ENCODE measurements around the gene DLGAP4.

Gene DLGAP4

DNA sequence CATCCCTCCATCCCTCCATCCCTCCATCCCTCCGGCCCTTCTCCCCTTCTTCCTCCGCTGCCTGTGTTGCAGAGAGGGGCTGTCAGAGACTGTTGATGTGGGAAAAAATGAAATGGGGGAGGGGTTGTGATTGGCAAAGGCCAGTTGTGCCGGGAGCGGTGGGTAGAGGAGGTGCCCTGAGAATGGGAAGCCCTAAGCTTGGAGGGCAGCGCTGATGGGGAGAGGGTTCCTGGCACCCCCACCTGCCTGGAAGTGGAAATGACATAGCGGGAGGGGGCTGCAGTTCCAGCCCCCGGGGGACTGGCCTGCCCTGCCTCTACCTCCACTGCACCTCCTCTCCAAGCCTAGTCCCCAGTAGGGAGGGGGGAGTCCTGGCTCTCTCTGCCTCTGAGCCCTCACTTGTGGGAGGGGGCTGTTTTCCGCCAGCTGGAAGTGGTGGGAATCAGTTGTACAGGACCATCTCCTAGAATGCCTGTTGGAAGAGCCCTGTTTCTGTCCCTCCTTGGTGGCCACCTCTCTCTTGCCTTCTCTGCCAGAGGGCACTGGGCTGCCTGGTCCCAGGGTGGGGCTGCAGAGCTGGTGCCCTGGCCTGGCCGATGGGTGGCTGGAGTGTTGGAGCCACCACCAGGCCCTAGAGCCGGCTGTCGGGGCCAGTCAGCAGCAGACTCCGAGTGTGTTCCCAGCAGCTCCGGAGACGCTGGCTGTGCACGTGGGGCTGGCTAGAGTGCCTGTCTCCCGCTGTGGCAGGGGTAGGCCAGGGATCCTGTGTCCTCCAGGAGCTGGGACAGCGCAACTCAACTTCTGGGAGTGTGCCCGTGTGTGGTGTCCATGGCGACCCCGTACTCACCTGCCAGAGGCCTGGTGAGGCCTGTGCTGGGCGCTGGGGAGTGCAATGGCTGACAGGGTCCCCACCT, 1.5 kb downstream of the DLGAP4 start:
- DNase-seq: peak in 13 of 58 donors; percentile 14 to 57 (median 30)

- DNase-seq: peak in 6 of 58 donors; percentile 10 to 53 (median 14)
These were observed 2.2 kb downstream of the DLGAP4 start for GRCh38 chr20:36308353-36308752.

- DNase-seq: no peak
These were observed 2.8 kb downstream of the DLGAP4 start for GRCh38 chr20:36308986-36309385.

DNA sequence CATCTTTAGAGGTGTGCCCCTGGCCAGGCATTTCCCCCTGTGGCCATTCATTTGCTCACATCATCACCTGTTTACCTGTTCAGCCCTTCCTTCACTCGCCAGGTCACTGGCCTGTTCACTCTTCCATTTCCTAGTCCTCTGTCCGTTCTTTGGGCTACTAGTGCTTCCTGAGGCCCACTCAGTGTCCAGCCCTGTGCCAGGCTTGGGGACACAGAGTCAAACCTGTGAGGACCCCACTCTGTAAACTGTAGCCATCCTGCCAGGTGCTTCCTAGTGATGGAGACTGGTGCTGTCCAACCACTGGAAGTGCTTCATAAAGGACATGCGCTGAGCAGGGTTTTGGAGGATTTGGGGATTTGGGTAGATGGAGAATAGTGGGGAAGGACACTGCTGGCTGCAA, 3.5 kb downstream of the DLGAP4 start:
- no peak for DNase-seq

DNA sequence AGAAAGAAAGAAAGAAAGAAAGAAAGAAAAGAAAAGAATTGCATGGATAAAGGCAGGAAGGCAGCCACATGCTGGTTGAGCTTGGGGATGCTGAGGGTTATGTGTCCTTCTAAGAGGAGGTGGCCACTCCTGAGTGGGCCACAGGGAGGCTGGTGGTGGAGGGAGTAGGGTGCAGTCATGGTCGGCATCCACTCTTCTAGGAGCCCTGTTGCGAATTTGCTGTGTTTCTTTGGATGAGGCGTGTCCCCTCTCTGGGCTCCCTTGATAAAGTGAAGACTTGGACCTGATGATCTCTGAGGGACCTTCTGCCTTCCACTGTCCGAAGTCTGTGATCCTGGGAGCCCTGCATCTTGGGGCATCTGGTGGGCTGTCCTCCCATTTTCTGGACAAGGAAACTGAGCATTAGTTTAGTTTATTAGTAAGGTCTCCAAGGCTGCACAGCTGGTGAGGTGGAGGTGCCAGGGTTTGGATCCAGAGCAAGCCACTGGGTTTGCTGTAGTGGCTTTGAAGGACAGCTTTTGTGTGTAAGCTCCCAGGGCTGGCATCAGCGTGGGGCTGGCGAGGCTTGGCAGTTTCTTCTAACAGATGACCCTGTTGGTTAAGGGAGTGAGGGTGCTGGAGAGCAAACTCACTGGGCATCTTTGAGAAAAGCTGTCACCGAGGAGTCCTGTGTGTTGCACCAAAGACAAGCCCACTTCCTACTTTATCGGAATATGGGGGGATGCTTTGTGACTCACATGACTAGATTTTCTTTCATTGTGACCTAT, 4.3 kb downstream of the DLGAP4 start:
- peak in 1 of 58 donors; percentile 22 for DNase-seq

- DNase-seq: peak in 14 of 58 donors; percentile 13 to 56 (median 31)
These were observed 5.2 kb downstream of the DLGAP4 start for GRCh38 chr20:36311141-36311853.

GRCh38 chr20:36311854-36312723, 6.0 kb downstream of the DLGAP4 start:
- DNase-seq: no peak

DNA sequence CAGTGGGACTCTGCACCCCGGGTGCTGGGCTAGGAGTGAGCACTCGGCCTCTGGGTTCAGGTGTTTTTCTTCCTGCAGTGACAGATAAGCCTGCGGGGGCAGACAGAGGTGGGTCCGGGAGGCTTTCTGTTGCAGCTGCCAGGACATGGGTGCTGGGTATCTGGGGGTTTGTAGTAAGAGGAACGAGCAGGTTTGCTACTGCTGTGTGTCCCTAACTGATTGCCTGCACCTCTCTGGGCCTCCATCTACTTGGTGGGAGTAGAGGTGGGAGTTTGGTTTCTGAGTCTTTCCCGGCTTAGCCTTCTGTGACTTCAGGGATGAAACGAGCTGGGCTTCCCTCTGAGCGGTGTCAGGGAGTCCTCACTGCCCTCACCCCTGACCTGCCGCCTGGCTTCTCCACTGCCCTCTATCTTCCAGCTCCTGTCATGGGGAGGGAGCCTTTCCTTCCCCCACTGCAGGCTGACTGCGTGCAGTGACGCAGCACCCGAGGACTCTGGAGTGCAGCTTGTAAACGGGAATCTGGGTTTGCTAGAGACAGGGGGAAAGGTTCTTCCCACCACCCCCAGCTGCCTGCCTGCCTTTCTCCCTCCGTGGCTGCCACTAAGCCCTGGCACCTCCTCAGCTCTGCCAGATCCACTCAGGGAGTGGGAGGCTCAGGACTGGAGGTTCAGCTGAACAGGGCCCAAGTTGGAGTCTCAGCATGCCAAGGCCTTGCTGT, 6.7 kb downstream of the DLGAP4 start:
- peak in 3 of 58 donors; percentile 20 to 26 (median 22) for DNase-seq

DNA sequence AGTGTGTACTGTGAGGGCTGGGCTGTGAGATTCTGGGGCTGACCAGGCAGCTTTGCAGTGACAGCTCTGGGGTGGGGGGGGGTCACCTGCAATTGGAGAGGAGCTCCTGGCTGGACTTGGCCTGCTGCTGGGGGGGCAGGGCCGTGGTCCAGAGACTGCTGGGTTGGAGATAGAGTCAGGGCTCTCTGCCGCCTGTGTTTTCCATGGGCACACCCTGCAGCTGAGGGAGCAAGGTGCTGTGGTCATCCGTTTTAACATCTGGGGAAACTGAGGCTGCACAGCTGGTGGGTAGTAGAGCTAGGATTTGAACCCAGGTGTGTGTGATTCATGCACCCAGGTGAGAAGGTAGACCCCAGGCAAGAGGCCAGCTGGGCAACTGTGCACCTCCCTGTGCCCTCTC, 7.3 kb downstream of the DLGAP4 start:
- no peak for DNase-seq

DNA sequence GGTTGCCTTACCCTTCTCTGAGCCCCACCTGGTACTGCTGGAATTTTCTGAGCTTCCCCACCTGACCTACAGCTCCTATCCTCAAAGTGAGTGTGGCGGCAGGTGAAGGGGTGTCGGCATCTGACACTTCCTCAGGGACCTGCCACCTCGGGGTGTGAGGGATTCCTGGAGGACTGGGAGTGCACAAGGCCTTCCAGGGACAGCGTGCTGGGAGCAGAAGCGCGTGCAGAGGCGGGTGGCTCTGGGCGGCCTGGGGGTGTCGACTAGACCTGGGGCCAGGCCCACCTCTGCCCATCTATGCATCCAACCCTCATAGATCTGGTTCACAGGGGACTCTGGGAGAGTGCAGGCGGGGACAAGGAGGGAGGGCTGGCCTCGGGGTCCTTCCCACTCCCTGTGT, 7.8 kb downstream of the DLGAP4 start:
- DNase-seq: no peak

GRCh38 chr20:36314734-36315544, 8.8 kb downstream of the DLGAP4 start:
- DNase-seq: no peak

- DNase-seq: no peak
These were observed 9.6 kb downstream of the DLGAP4 start for GRCh38 chr20:36315545-36316351.

DNA sequence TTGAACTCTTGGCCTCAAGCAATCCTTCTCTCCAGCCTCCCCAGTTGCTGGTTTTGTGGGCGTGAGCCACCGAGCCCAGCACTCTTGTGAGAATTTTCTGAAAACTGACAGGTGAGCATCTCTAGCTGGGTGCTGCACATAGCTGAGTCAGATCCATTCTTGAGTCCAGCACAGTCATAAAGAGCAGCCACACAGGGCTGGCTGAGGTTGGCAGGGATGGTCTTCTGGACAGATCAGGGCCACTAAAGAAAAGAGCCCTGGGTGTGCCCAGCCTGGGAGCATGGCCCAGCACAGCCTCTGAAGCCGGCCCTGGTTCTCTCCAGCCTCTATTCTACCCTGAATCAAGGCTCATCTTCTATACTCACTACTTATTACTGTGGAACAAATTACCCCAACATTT, 11.5 kb downstream of the DLGAP4 start:
- DNase-seq: no peak

GRCh38 chr20:36318166-36318565, 12.0 kb downstream of the DLGAP4 start:
- DNase-seq: no peak

DNA sequence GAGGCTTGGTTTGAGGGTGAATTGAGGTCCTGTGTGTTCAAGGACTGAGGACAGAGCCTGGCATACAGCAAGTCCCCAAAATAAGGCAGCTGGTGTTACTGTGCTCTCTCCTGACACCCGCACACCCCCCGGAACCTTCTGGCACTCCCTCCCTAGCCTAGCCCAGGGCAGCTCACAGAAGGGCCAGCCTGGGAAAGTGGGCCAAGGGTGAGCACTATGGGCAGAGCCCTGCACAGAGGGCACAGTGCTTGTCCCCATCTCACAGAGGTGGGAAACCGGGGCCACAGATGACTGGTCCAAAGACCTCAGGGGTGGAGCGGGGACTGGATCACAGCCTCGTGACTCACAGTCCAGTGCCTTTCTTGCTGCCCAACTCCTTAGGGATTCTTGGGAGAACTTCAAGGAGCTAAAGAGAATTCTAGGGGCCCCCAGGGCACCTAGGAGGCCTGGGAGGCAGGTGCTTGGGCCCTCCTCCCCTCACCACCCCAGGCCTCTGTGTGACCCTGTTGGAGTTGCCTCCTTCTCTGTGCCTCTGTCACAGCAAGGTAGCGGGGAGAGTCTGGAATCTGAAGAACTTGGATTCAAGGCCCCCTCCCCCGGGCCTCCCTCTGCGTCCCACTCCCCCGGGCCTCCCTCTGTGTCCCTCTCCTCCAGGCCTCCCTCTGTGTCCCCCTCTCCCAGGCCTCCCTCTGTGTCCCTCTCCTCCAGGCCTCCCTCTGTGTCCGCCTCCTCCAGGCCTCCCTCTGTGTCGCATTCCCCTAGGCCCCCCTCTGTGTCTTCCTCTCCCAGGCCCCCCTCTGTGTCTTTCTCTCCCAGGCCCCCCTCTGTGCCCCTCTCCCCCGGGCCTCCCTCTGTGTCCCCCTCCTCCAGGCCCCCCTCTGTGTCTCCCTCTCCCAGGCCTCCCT, 13.5 kb downstream of the DLGAP4 start:
- DNase-seq: no peak

DNA sequence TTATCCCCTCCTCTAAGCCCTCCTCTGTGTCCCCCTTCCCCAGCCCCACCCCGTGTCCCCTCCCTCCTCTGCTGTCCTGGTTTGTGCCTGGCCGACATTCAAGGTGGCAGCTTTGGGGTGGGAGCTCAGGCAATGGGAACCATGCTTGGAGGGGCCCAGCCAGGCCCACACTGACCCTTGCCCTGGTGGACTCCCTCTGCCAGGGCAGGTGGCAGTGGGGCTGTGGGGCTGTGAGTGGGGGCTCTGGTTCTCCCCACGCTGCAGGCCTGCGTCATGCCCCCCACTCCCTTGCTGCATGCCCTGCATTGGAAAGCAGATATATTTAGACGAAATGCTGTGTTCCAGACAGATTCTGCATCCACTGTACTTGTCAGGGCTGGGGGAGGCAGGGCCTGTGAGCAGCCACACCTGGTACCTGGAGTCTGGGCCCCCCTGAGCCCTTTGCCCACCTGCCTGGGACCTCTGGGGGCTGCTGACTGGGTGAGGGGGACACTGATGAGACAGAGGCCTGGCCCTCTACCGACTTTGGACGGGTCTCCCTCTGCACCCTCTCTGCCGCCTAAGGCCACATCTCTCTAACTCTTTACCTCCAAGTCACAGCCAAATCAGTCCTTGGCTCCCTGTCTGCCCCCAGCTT, 14.2 kb downstream of the DLGAP4 start:
- no peak for DNase-seq

Measured in anterior cingulate cortex (tissue), 58 donors.